ENCODE results near the gene HJURP.

The HJURP gene

DNA sequence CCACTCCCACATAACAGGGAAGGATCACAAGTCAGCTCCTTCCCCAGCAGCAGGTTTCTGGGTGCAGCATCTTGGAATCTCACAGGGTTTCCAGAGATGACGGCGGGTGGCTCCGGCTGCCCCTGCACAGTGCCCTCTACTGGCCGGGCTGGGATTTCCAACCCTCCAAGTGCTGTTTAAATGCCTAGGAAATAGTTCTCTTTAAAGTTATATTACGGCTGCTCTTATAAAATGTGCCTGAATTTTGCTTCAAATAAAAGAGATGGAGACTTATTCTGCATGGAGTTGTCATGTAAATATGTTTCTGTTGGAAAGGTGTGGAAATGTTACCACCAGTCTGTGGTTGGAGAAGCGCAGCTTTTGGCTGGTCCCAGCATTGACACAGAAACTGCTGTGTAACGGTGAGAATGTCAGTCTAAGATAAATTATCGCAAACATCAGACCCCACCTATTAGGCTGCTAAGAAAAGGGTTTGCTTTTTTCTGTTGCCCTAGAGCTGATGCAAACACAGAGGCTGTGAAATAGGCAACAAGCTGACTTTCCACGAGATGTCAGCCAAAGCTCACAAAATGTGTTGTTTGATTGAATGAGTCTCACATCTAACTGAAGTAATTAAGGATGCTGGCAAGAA is 3.3 kb upstream of the HJURP start:
- TF ChIP-seq, protein P1, sequence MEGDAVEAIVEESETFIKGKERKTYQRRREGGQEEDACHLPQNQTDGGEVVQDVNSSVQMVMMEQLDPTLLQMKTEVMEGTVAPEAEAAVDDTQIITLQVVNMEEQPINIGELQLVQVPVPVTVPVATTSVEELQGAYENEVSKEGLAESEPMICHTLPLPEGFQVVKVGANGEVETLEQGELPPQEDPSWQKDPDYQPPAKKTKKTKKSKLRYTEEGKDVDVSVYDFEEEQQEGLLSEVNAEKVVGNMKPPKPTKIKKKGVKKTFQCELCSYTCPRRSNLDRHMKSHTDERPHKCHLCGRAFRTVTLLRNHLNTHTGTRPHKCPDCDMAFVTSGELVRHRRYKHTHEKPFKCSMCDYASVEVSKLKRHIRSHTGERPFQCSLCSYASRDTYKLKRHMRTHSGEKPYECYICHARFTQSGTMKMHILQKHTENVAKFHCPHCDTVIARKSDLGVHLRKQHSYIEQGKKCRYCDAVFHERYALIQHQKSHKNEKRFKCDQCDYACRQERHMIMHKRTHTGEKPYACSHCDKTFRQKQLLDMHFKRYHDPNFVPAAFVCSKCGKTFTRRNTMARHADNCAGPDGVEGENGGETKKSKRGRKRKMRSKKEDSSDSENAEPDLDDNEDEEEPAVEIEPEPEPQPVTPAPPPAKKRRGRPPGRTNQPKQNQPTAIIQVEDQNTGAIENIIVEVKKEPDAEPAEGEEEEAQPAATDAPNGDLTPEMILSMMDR (conservative IDR thresholded peaks at IDR 0.05; ENCODE audit: control insufficient read depth, insufficient read depth, low read depth, low read length): peak; percentile 65
- peak; percentile 35 for DNase-seq (ENCODE audit: low read depth)
- no peak overlapping the region for H3K4me3 ChIP-seq (ENCODE audit: control insufficient read depth, low read depth, low read length)

DNA sequence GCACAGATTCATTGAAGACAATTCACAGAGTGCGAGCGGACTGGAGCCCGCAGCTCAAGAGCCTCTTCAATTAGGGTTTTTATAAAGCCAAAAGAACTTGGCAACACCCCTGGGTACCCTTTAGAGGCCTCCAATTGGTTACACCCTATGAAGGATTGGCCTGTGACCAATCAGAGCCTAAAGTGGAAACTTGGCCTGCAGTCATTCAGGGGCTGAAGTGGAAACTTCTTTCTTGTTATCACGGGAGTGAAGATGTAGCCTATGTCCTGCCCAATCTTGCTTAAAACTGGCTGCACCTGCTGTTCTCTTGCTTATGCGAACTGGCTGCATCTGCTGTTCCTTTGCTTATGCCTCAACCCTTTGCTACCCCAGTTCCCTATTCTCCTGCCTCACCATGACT is 1.8 kb upstream of the HJURP start:
- no peak overlapping the region for H3K4me3 ChIP-seq (ENCODE audit: control insufficient read depth, low read depth, low read length)
- DNase-seq (ENCODE audit: low read depth): no peak
- TF ChIP-seq, protein P1 (conservative IDR thresholded peaks at IDR 0.05; ENCODE audit: control insufficient read depth, insufficient read depth, low read depth, low read length): no peak

DNA sequence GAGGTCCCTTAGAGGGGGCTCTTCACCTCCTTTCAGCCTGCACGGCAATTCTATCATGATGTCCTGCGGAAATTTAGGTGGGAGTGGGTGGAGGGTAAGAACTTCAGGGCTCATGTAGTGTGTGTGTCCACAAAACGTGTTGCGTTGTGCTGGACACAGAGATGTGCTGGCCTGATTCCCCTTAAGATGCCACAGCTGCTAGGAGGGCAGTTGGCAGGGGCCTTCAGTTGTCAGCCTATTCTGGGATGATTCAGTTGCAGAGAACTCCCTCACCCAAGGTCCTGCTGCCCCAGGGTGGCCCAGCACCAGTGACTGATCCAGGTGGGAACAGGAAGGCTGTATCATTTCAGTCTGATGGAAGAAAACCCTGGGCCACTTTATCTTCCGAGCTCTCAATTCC is 1.0 kb upstream of the HJURP start:
- H3K4me3 ChIP-seq (ENCODE audit: control insufficient read depth, low read depth, low read length): no peak overlapping the region
- TF ChIP-seq, protein P1 (conservative IDR thresholded peaks at IDR 0.05; ENCODE audit: control insufficient read depth, insufficient read depth, low read depth, low read length): no peak
- no peak for DNase-seq (ENCODE audit: low read depth)

DNA sequence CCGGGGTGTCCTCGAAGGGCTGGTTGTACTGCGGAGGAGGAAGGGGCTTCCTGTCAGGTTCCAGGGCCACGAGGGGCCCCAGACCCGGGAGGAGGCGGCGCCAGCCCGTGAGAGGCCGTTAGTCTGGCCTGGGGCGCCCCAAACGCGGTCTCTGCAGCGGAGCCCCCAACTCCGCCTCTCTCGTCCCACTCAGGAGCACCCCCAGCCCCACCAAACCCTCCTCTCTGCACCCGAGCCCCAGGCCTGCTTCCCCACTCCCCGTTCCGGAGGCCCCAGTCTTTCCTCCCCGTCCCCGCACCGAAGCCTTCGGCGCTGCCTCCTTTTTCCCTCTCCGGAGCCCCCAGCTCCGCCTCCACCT is 473 bp downstream of the HJURP start:
- no peak for DNase-seq (ENCODE audit: low read depth)
- TF ChIP-seq, protein P1 (conservative IDR thresholded peaks at IDR 0.05; ENCODE audit: control insufficient read depth, insufficient read depth, low read depth, low read length): no peak
- H3K4me3 ChIP-seq (ENCODE audit: control insufficient read depth, low read depth, low read length): peak overlapping the region; percentile 88

DNA sequence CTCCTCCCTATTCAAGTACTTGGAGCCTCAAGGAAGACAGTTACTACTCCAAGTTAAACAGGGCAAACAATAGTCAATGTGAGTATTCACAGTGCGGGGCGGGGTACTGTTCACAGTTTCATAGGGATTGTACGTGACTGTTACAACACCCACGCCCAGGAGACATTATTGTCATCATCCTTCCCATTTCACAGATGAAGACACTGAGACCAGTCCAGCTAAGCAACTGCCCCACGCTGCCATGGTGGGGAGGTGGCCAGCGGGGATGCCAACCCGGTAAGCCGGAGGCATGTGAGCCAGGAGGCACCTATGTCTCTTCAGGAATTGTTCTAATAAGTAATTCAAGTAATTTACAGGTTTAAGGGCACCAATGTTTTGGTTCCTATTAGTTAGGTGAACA is 982 bp downstream of the HJURP start:
- no peak for DNase-seq (ENCODE audit: low read depth)
- TF ChIP-seq, protein P1 (conservative IDR thresholded peaks at IDR 0.05; ENCODE audit: control insufficient read depth, insufficient read depth, low read depth, low read length): no peak
- peak overlapping the region; percentile 88 for H3K4me3 ChIP-seq (ENCODE audit: control insufficient read depth, low read depth, low read length)

DNA sequence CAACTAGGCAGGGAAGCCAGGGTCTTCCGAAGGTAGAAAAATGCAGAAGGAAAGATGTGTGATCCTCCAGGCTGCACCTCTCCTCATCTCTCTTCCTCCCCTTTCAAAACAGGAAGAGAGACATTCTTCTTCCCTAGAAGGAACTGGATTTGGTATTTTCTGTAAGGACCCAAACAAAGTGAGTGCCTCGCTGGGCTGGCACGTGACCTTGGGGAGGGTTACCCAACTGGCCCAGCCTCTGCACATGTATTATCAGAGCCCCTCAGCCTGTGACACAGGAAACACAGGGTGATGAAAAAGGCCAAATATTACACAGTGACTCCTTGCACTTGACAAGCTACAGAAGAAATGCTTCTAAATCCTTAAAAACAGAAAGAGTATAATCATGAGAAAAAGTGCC is 2.3 kb downstream of the HJURP start:
- H3K4me3 ChIP-seq (ENCODE audit: control insufficient read depth, low read depth, low read length): peak overlapping the region; percentile 88
- TF ChIP-seq, protein P1 (conservative IDR thresholded peaks at IDR 0.05; ENCODE audit: control insufficient read depth, insufficient read depth, low read depth, low read length): no peak
- no peak for DNase-seq (ENCODE audit: low read depth)

DNA sequence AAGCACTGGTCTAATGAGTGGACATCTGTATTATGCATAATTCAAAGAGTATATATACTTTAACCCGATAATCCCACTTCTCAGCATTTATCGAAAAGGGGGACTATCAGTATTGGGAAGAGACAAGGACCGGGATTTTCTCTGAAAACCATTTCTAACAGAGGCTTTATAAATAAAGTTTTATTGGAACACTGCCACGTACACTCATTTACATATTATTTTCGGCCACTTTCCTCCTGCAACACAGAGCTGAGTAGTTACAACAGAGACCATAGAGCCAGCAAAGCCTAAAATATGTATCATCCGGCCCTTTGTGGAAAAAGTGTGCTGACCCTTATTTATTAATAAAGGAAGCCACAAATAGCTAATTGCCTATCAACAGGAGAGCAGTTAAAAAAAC is 3.2 kb downstream of the HJURP start:
- H3K4me3 ChIP-seq (ENCODE audit: control insufficient read depth, low read depth, low read length): no peak overlapping the region
- no peak for DNase-seq (ENCODE audit: low read depth)
- TF ChIP-seq, protein P1 (conservative IDR thresholded peaks at IDR 0.05; ENCODE audit: control insufficient read depth, insufficient read depth, low read depth, low read length): no peak
